CD14-positive monocyte (primary cell): ENCODE results near the gene VEPH1. TPM values are rescaled to one million over a fixed set of nuclear protein-coding genes. Genes with fewer than 3 reads are reported as not detected.

Experiments
- DNase-seq, 3 donors: peaks; one replicate each; pipeline ENCODE4 v3.0.0-alpha.2; 2011 to 2022
- H2AFZ ChIP-seq: 2 replicates; pipeline ENCODE4 v1.6.0; 2012; ENCODE audit warnings: mild to moderate bottlenecking, low read depth, low read length, inconsistent platforms; ENCODE audit not compliant: insufficient read depth, poor library complexity, severe bottlenecking
- H3K27ac ChIP-seq, 2 donors: 1 replicate in 1 of 2; 2 replicates in 1 of 2; pipeline ENCODE4 v1.5.1; 2012 to 2013; ENCODE audit warnings: low read length in 2 of 2, control low read depth in 1 of 2, inconsistent platforms in 1 of 2, low read depth in 1 of 2, mild to moderate bottlenecking in 1 of 2
- H3K27me3 ChIP-seq, 2 donors: one replicate each; pipeline versions ENCODE4 v1.6.0 to v1.6.1; 2011 to 2013; ENCODE audit warnings: low read length in 2 of 2; ENCODE audit not compliant: control insufficient read depth in 2 of 2, insufficient read depth in 2 of 2
- H3K36me3 ChIP-seq, 2 donors: replicated peaks in 1 of 2; 1 replicate in 1 of 2; 2 replicates in 1 of 2; pipeline versions ENCODE4 v1.5.1 to v1.6.1; 2012 to 2013; ENCODE audit warnings: low read length in 2 of 2, control low read depth in 1 of 2, inconsistent platforms in 1 of 2, mild to moderate bottlenecking in 1 of 2; ENCODE audit not compliant: insufficient read depth in 2 of 2, control insufficient read depth in 1 of 2
- H3K4me1 ChIP-seq, 2 donors: 1 replicate in 1 of 2; 2 replicates in 1 of 2; pipeline versions ENCODE4 v1.5.1 to v1.6.1; 2012 to 2013; ENCODE audit warnings: low read length in 2 of 2, control low read depth in 1 of 2, inconsistent platforms in 1 of 2, mild to moderate bottlenecking in 1 of 2, moderate library complexity in 1 of 2; ENCODE audit not compliant: insufficient read depth in 2 of 2, control insufficient read depth in 1 of 2
- H3K4me2 ChIP-seq: replicated peaks from 2 replicates; pipeline ENCODE3; 2012; ENCODE audit warnings: low read length, moderate library complexity, mild to moderate bottlenecking; ENCODE audit not compliant: poor library complexity, severe bottlenecking; ENCODE audit errors: extremely low read depth
- H3K4me3 ChIP-seq, 3 experiments: fragments of 200-600 bp in 1 of 3; sonication (generic) in 1 of 3; replicated peaks in 1 of 3; 1 replicate in 2 of 3; 2 replicates in 1 of 3; pipeline ENCODE4 v1.5.1; 2011 to 2013; ENCODE audit warnings: low read length in 3 of 3, mild to moderate bottlenecking in 3 of 3, control low read depth in 2 of 3, low read depth in 2 of 3, inconsistent platforms in 1 of 3, moderate library complexity in 1 of 3
- H3K79me2 ChIP-seq: 2 replicates; pipeline ENCODE4 v1.6.0; 2012; ENCODE audit warnings: mild to moderate bottlenecking, control low read depth, inconsistent platforms, low read length, moderate library complexity; ENCODE audit not compliant: insufficient read depth
- H3K9ac ChIP-seq: 2 replicates; pipeline ENCODE4 v1.6.0; 2017; ENCODE audit warnings: low read length, mild to moderate bottlenecking; ENCODE audit not compliant: insufficient read depth, poor library complexity, severe bottlenecking
- H3K9me3 ChIP-seq, 2 donors: replicated peaks in 1 of 2; 1 replicate in 1 of 2; 2 replicates in 1 of 2; pipeline versions ENCODE4 v1.5.1 to v1.6.1; 2012 to 2013; ENCODE audit warnings: low read length in 2 of 2, control low read depth in 1 of 2; ENCODE audit not compliant: control insufficient read depth in 1 of 2, insufficient read depth in 1 of 2
- H4K20me1 ChIP-seq: 2 replicates; pipeline ENCODE4 v1.6.0; 2012; ENCODE audit warnings: mild to moderate bottlenecking, low read length, control low read depth, moderate library complexity; ENCODE audit not compliant: insufficient read depth
- H3K27ac Mint-ChIP-seq, 7 donors: one replicate each; pipeline ENCODE4 v1.8.0; 2020; ENCODE audit warnings: mild to moderate bottlenecking in 7 of 7, mixed read lengths in 7 of 7, moderate library complexity in 6 of 7, inconsistent platforms in 2 of 7
- H3K27me3 Mint-ChIP-seq, 3 donors: one replicate each; pipeline ENCODE4 v1.8.0; 2021 to 2022; ENCODE audit warnings: low read depth in 3 of 3, mild to moderate bottlenecking in 3 of 3, mixed read lengths in 3 of 3, moderate library complexity in 3 of 3, inconsistent platforms in 1 of 3
- H3K36me3 Mint-ChIP-seq, 2 donors: one replicate each; pipeline ENCODE4 v1.8.0; 2020; ENCODE audit warnings: mixed read lengths in 2 of 2, inconsistent platforms in 1 of 2, mild to moderate bottlenecking in 1 of 2
- H3K4me1 Mint-ChIP-seq: one replicate; pipeline ENCODE4 v1.8.0; 2020; ENCODE audit warnings: mild to moderate bottlenecking, mixed read lengths
- H3K4me3 Mint-ChIP-seq, 2 donors: one replicate each; pipeline ENCODE4 v1.8.0; 2020; ENCODE audit warnings: mild to moderate bottlenecking in 2 of 2, mixed read lengths in 2 of 2, moderate library complexity in 1 of 2
- H3K9me3 Mint-ChIP-seq, 7 donors: one replicate each; pipeline ENCODE4 v1.8.0; 2020 to 2022; ENCODE audit warnings: mixed read lengths in 7 of 7, mild to moderate bottlenecking in 6 of 7, moderate library complexity in 6 of 7, inconsistent platforms in 2 of 7
- WGBS: methylation state at CpG from one replicate; pipeline ENCODE4 v1.1.5; 2013; ENCODE audit warnings: missing lambda C conversion rate; ENCODE audit not compliant: insufficient coverage; 5-methylcytosine and 5-hydroxymethylcytosine counted together
- intact Hi-C, 2 donors: fragments of 100-400 bp; cut with micrococcal nuclease; formaldehyde crosslinking; loops; one replicate each; pipeline versions ENCODE4 v1.15.0 to v1.15.1; 2023
- polyA plus RNA-seq, 3 donors: library from polyadenylated mRNA; depleted of rRNA in 1 of 3; unstranded in 2 of 3; stranded (reverse) in 1 of 3; fragments of 300-500 nt in 2 of 3; fragments of >200 nt in 1 of 3; fragmentation: Illumina TruSeq in 2 of 3; gene quantifications; 1 replicate in 2 of 3; 2 replicates in 1 of 3; pipeline ENCODE4 v1.2.3, GENCODE V29; 2012 to 2021
- TF ChIP-seq, protein P1 (sequence below): fragments of 200-600 bp; IDR thresholded peaks from one replicate; pipeline ENCODE4 v1.8.0; 2022; ENCODE audit warnings: antibody characterized with exemption, mild to moderate bottlenecking

VEPH1 gene
- polyA plus RNA-seq, 3 donors: 0.44 TPM; not detected in 2

DNA sequence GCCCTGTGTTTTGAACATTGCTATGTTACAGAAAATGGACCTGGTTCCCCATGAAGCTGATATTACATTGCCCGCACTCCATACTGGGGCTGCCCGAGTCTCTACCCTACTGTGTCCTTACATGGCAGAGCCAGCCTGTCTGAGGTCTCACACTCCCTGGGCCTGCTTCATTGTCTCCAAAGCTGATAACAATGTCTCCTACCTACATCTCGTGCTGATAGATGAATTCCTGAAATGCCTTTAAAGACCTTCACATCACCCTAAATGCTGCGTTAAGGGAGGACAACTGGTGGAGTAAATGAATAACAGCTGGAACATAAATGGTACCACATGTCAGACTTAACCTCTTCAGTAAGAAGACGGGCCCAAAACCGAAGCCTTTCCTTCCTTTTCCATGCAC, 129.4 kb downstream of the VEPH1 start:
- Histone ChIP-seq H2AFZ (no peak overlapping the region), H3K36me3 (no peaks in the 10 kb centered on the region), H3K9me3 (no peaks in the 10 kb centered on the region), H3K4me3 (no peak overlapping the region), H3K9ac (no peak overlapping the region), H3K27ac (no peak overlapping the region), H3K27me3 (no peaks in the 10 kb centered on the region), H3K4me1 (no peaks in the 10 kb centered on the region), H3K4me2 (no peak overlapping the region), H3K79me2 (no peaks in the 10 kb centered on the region), H4K20me1 (no peaks in the 10 kb centered on the region)
- peaks cover 0 to 1% (median 0%) of the 10 kb centered on the region in 7 donors for H3K9me3 Mint-ChIP-seq
- TF ChIP-seq, protein P1, sequence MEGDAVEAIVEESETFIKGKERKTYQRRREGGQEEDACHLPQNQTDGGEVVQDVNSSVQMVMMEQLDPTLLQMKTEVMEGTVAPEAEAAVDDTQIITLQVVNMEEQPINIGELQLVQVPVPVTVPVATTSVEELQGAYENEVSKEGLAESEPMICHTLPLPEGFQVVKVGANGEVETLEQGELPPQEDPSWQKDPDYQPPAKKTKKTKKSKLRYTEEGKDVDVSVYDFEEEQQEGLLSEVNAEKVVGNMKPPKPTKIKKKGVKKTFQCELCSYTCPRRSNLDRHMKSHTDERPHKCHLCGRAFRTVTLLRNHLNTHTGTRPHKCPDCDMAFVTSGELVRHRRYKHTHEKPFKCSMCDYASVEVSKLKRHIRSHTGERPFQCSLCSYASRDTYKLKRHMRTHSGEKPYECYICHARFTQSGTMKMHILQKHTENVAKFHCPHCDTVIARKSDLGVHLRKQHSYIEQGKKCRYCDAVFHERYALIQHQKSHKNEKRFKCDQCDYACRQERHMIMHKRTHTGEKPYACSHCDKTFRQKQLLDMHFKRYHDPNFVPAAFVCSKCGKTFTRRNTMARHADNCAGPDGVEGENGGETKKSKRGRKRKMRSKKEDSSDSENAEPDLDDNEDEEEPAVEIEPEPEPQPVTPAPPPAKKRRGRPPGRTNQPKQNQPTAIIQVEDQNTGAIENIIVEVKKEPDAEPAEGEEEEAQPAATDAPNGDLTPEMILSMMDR: no peak
- H3K36me3 Mint-ChIP-seq: no peaks in the 10 kb centered on the region
- no peaks in the 10 kb centered on the region for H3K4me1 Mint-ChIP-seq
- peaks cover 0 to 3% (median 0%) of the 10 kb centered on the region in 3 donors for H3K27me3 Mint-ChIP-seq
- WGBS: 100% methylated on average over 3 of the region's 6 CpGs
- DNase-seq: no peak
- intact Hi-C loops: no loop called here
- H3K27ac Mint-ChIP-seq: no peak overlapping the region
- H3K4me3 Mint-ChIP-seq: no peak overlapping the region

DNA sequence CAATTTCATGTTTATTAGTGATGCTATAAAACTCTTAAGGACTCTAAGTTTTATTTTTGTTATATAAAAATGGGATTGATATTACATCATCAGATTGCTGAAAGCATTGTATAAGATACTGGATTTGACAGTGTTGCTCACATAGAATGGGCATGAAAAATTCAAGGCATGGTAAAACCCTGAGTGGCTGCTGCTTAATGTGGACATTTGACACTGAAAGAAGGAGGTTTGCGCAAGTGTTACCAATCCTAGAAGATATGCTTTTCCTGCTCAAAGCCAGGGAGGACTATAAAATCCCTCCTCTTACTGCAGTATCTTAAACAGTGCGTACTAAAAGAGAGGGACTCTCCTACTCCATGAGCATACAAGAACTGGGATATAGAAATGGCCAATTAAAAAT, 132.3 kb downstream of the VEPH1 start:
- no peaks in the 10 kb centered on the region for H3K36me3 ChIP-seq
- Mint-ChIP-seq H3K9me3 (peaks cover 0 to 1% (median 0%) of the 10 kb centered on the region in 7 donors), H3K4me3 (no peak overlapping the region), H3K4me1 (no peaks in the 10 kb centered on the region), H3K36me3 (no peaks in the 10 kb centered on the region), H3K27me3 (peaks cover 0 to 1% (median 0%) of the 10 kb centered on the region in 3 donors), H3K27ac (no peak overlapping the region)
- H4K20me1 ChIP-seq: no peaks in the 10 kb centered on the region
- TF ChIP-seq, protein P1: no peak
- H3K4me3 ChIP-seq: no peak overlapping the region
- no peaks in the 10 kb centered on the region for H3K4me1 ChIP-seq
- H3K27ac ChIP-seq: no peak overlapping the region
- no peak for DNase-seq
- no peaks in the 10 kb centered on the region for H3K79me2 ChIP-seq
- no peak overlapping the region for H2AFZ ChIP-seq
- intact Hi-C loops: no loop called here
- WGBS: no CpG with 5 or more reads among the region's 2 CpGs
- H3K4me2 ChIP-seq: no peak overlapping the region
- H3K27me3 ChIP-seq: no peaks in the 10 kb centered on the region
- H3K9me3 ChIP-seq: no peaks in the 10 kb centered on the region
- H3K9ac ChIP-seq: no peak overlapping the region
